A673 (cell line): ENCODE data around the gene RNF225.
"Not testable (repeated sequence)": the region's sequence is repeated elsewhere in the genome, so short reads cannot be mapped to it uniquely, and the experiment has no call there.

Source experiments
- CTCF ChIP-seq: fragments of 300-800, 200-600 bp; sonication (generic); conservative IDR thresholded peaks from 2 replicates; pipeline ENCODE4 v1.5.1; 2017; ENCODE audit warnings: low read depth, mild to moderate bottlenecking, antibody characterized with exemption, low read length, moderate library complexity, mixed read lengths
- EZH2 ChIP-seq: fragments of 200-600 bp; sonication (generic); IDR thresholded peaks from 2 replicates; pipeline ENCODE4 v1.6.1; 2017; ENCODE audit warnings: borderline replicate concordance, low read depth, mild to moderate bottlenecking, mixed read lengths, antibody characterized with exemption, low read length; ENCODE audit not compliant: poor library complexity, severe bottlenecking

GRCh38 chr19:58376724-58377123 lies 18.7 kb upstream of the RNF225 start:
- TF ChIP-seq CTCF, EZH2: not testable (repeated sequence)
